IPS-18a (cell line): ENCODE data around the gene JAM2.
"Not testable (repeated sequence)": the region's sequence is repeated elsewhere in the genome, so short reads cannot be mapped to it uniquely, and the experiment has no call there.

Source experiments
- H3K27ac ChIP-seq: one replicate; pipeline ENCODE4 v1.5.1; 2013; ENCODE audit warnings: low read length
- H3K27me3 ChIP-seq: one replicate; pipeline ENCODE4 v1.6.1; 2013; ENCODE audit warnings: mild to moderate bottlenecking, low read length; ENCODE audit not compliant: control insufficient read depth, insufficient read depth
- H3K36me3 ChIP-seq: one replicate; pipeline ENCODE4 v1.6.1; 2013; ENCODE audit warnings: low read depth, low read length; ENCODE audit not compliant: control insufficient read depth
- H3K4me1 ChIP-seq: one replicate; pipeline ENCODE4 v1.6.1; 2013; ENCODE audit warnings: low read depth, low read length; ENCODE audit not compliant: control insufficient read depth
- H3K4me3 ChIP-seq: one replicate; pipeline ENCODE4 v1.5.1; 2013; ENCODE audit warnings: low read length
- H3K9ac ChIP-seq: one replicate; pipeline ENCODE4 v1.6.1; 2013; ENCODE audit warnings: mild to moderate bottlenecking, low read length, moderate library complexity
- H3K9me3 ChIP-seq: one replicate; pipeline ENCODE4 v1.6.1; 2013; ENCODE audit warnings: low read depth, low read length; ENCODE audit not compliant: control insufficient read depth

JAM2 gene

DNA sequence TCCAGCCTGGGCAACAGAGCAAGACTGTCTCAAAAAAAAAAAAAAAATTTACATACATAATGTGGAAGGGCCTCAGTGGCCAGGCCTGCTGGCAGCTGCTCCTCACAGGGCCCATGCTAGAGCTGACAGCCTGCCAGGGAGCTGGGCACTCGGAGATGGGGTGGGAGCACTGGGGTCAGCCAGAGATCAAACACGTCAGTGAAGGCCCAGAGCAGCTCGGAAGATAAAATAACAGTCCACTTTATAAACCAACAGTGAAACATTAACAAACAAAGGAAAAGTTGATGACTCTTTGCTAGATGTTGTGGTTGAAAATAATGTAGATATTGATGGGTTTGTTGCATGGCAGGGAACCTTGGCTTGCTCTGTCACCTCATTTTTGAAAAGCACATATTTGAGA is 52.9 kb downstream of the JAM2 start:
- Histone ChIP-seq H3K36me3 (no peaks in the 10 kb centered on the region), H3K27ac (no peak overlapping the region), H3K4me1 (no peaks in the 10 kb centered on the region), H3K4me3 (no peak overlapping the region), H3K27me3 (no peaks in the 10 kb centered on the region), H3K9ac (no peak overlapping the region), H3K9me3 (no peaks in the 10 kb centered on the region)

DNA sequence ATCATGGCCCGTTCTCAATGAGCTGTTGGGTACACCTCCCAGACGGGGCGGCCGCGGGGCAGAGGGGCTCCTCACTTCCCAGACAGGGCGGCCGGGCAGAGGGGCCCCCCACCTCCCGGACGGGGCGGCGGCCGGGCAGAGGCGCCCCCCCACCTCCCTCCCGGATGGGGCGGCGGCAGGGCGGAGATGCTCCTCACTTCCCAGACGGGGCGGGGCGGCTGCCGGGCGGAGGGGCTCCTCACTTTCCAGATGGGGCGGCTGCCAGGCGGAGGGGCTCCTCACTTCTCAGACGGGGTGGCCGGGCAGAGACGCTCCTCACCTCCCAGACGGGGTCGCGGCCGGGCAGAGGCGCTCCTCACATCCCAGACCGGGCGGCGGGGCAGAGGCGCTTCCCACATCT is 56.4 kb downstream of the JAM2 start:
- H3K27ac ChIP-seq, H3K4me3 ChIP-seq, H3K36me3 ChIP-seq: not testable (repeated sequence)

DNA sequence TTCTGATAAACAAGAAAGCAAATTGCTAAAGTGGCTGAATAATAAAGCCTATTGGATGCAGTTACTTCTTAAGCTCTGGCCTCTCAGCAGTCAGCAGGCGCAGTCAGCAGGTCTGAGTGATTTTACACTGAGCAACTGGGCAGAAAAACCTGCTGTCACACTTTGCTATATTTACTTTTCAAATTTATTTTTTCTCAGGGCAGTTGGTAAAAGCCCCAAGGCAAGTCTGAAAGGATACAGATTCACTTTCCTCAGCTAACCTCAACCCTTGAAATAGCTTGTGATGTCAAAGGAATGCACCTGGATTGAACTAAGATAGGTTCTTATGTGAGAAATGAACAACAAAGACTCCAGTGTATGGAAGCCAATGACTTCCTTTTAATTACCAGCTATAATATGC is 61.7 kb downstream of the JAM2 start:
- Histone ChIP-seq H3K36me3 (no peaks in the 10 kb centered on the region), H3K4me3 (no peak overlapping the region)

More for the DNA sequence above, 56.4 kb downstream of the JAM2 start:
- not testable (repeated sequence) for H3K27me3 ChIP-seq, H3K4me1 ChIP-seq, H3K9me3 ChIP-seq, H3K9ac ChIP-seq

DNA sequence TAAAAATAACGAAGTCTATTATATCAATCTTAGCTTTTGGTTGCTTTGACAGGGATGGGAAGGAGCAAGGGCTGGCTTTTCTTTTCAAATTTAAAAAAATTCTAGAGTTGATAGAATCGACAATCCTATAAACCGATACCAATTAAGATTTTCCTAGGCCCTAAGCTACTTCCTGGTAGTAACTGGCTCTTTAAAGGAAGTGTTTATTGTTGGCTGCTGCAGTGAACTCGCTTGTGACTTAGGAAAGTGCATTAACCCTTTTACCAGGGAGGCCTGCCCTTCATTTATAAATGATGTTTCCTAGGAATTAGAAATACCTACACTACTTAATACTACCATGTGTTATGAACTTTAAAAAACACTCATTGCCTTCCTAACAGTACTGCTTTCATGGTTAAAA is 62.5 kb downstream of the JAM2 start:
- Histone ChIP-seq H3K4me3 (no peak overlapping the region), H3K27ac (no peak overlapping the region), H3K27me3 (no peaks in the 10 kb centered on the region), H3K4me1 (no peaks in the 10 kb centered on the region), H3K36me3 (no peaks in the 10 kb centered on the region), H3K9me3 (no peaks in the 10 kb centered on the region), H3K9ac (no peak overlapping the region)

More for the DNA sequence above, 61.7 kb downstream of the JAM2 start:
- H3K9ac ChIP-seq, result no peak overlapping the region
- no peak overlapping the region for H3K27ac ChIP-seq
- no peaks in the 10 kb centered on the region for H3K4me1 ChIP-seq
- no peaks in the 10 kb centered on the region for H3K9me3 ChIP-seq
- no peaks in the 10 kb centered on the region for H3K27me3 ChIP-seq

GRCh38 chr21:25708467-25709065 is 69.5 kb downstream of the JAM2 start:
- Histone ChIP-seq H3K27me3 (no peaks in the 10 kb centered on the region), H3K4me3 (no peak overlapping the region), H3K9me3 (no peaks in the 10 kb centered on the region), H3K36me3 (no peaks in the 10 kb centered on the region), H3K27ac (no peak overlapping the region), H3K4me1 (no peaks in the 10 kb centered on the region), H3K9ac (no peak overlapping the region)

DNA sequence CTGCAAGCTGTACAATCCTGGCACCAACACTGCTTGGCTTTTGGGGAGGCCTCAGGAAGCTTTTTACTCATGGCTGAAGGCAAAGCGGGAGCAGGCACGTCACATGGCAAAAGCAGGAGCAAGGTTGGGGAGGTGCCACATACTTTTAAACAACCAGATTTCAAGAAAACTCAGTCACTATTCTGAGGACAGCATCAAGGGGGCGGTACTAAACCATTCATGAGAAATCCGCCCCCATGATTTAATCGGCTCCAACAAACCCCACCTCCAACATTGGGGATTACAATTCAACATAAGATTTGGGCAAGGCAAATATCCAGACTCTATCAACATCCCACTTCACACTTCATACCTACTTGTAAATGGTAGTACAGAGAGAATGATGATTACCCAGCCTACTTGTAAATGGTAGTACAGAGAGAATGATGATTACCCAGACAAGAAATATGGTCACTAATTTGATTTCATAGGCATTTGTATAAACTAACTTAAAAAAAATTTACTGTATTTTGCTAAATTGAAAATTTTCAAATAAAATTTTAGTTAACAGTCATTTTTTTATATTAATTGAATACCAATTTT is 70.7 kb downstream of the JAM2 start:
- Histone ChIP-seq H3K9ac (no peak overlapping the region), H3K27ac (no peak overlapping the region), H3K4me3 (no peak overlapping the region), H3K27me3 (no peaks in the 10 kb centered on the region), H3K36me3 (no peaks in the 10 kb centered on the region), H3K4me1 (no peaks in the 10 kb centered on the region), H3K9me3 (no peaks in the 10 kb centered on the region)

DNA sequence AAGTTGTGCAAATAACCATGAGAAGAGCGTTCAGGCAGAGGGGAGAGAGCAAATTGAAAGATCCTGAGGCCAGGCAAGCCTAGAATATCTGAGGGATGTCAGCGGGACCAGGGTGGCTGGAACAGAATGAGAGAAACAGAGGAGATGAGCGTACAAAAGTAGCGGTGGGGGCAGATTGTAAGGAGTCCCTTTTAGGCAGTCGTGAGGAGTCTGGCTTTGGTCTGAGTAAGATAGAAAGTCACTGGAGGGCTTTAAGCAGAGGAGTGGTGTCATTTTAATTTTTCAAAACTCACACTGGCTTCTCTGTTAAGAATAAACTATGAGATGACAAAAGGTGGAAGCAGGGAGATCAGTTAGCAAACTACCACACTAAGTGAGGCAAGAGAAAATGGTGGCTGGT is 71.5 kb downstream of the JAM2 start:
- Histone ChIP-seq H3K9ac (no peak overlapping the region), H3K9me3 (no peaks in the 10 kb centered on the region), H3K36me3 (no peaks in the 10 kb centered on the region), H3K27ac (no peak overlapping the region), H3K4me3 (no peak overlapping the region), H3K27me3 (no peaks in the 10 kb centered on the region), H3K4me1 (no peaks in the 10 kb centered on the region)

GRCh38 chr21:25714066-25714465 is 75.0 kb downstream of the JAM2 start:
- H3K4me1 ChIP-seq, H3K27me3 ChIP-seq, H3K9me3 ChIP-seq, H3K27ac ChIP-seq, H3K9ac ChIP-seq, H3K4me3 ChIP-seq, H3K36me3 ChIP-seq: not testable (repeated sequence)

- H3K27me3 ChIP-seq, result no peaks in the 10 kb centered on the region
- H3K9me3 ChIP-seq, result no peaks in the 10 kb centered on the region
- no peak overlapping the region for H3K27ac ChIP-seq
- peaks cover 3% of the 10 kb centered on the region for H3K4me1 ChIP-seq
- H3K4me3 ChIP-seq, result no peak overlapping the region
- H3K36me3 ChIP-seq, result peaks cover under 1% of the 10 kb centered on the region
- H3K9ac ChIP-seq, result no peak overlapping the region
Measured at GRCh38 chr21:25717491-25718147, 78.6 kb downstream of the JAM2 start.

- Histone ChIP-seq H3K27ac (no peak overlapping the region), H3K4me3 (no peak overlapping the region)
Measured at GRCh38 chr21:25721987-25722386, 82.9 kb downstream of the JAM2 start.

GRCh38 chr21:25722631-25723030 is 83.6 kb downstream of the JAM2 start:
- Histone ChIP-seq H3K9me3 (no peaks in the 10 kb centered on the region), H3K4me1 (peaks cover 2% of the 10 kb centered on the region), H3K9ac (no peak overlapping the region), H3K27me3 (no peaks in the 10 kb centered on the region), H3K4me3 (no peak overlapping the region), H3K36me3 (peaks cover 45% of the 10 kb centered on the region), H3K27ac (no peak overlapping the region)

More at GRCh38 chr21:25721987-25722386, 82.9 kb downstream of the JAM2 start:
- H3K36me3 ChIP-seq, result peaks cover 38% of the 10 kb centered on the region
- no peaks in the 10 kb centered on the region for H3K9me3 ChIP-seq
- peaks cover 3% of the 10 kb centered on the region for H3K4me1 ChIP-seq
- no peaks in the 10 kb centered on the region for H3K27me3 ChIP-seq
- no peak overlapping the region for H3K9ac ChIP-seq
